Transverse colon (tissue), 4 donors: ENCODE results near the gene ARL5B. TPM values are rescaled to one million over a fixed set of nuclear protein-coding genes. Genes with fewer than 3 reads are reported as not detected.
"Not testable (repeated sequence)": the region's sequence is repeated elsewhere in the genome, so short reads cannot be mapped to it uniquely, and the experiment has no call there.

Experiments used
- DNase-seq: peaks from one replicate; pipeline ENCODE4 v3.0.0-alpha.2; 2019
- H3K27ac ChIP-seq, 4 donors: fragments of 200-600 bp; sonication (generic); 2 replicates each; pipeline ENCODE4 v1.5.1; 2016 to 2018; ENCODE audit warnings: inconsistent platforms in 4 of 4
- H3K27me3 ChIP-seq: fragments of 200-600 bp; sonication (generic); 2 replicates; pipeline ENCODE4 v1.5.1; 2017; ENCODE audit warnings: inconsistent platforms
- H3K36me3 ChIP-seq, 4 donors: fragments of 200-600 bp; sonication (generic); 2 replicates each; pipeline ENCODE4 v1.5.1; 2017 to 2019; ENCODE audit warnings: inconsistent platforms in 4 of 4
- H3K4me1 ChIP-seq, 4 donors: fragments of 200-600 bp; sonication (generic); 2 replicates each; pipeline ENCODE4 v1.5.1; 2017 to 2020; ENCODE audit warnings: inconsistent platforms in 4 of 4
- H3K4me3 ChIP-seq, 4 donors: fragments of 200-600 bp; sonication (generic); 1 replicate in 1 of 4; 2 replicates in 3 of 4; pipeline versions ENCODE4 v1.5.1 to v1.6.1; 2017 to 2019; ENCODE audit warnings: inconsistent platforms in 4 of 4
- H3K9me3 ChIP-seq, 2 donors: fragments of 200-600 bp; sonication (generic); 2 replicates each; pipeline ENCODE4 v1.5.1; 2017 to 2019; ENCODE audit warnings: inconsistent platforms in 2 of 2
- CTCF ChIP-seq, 5 experiments: fragments of 200-600 bp in 3 of 5; fragments of 450-650 bp in 2 of 5; sonication (generic) in 3 of 5; IDR thresholded peaks; 1 replicate in 2 of 5; 2 replicates in 3 of 5; pipeline ENCODE4 v1.5.1; 2016 to 2017; ENCODE audit warnings: antibody characterized with exemption in 5 of 5, inconsistent platforms in 3 of 5, mild to moderate bottlenecking in 2 of 5, moderate library complexity in 1 of 5
- EP300 ChIP-seq: sonication (generic); formaldehyde crosslinking; IDR thresholded peaks from one replicate; pipeline ENCODE4 v1.6.1; 2017; ENCODE audit warnings: antibody characterized with exemption, low read depth
- POLR2A ChIP-seq: fragments of 450-650 bp; IDR thresholded peaks from one replicate; pipeline ENCODE4 v1.6.1; 2016; ENCODE audit warnings: antibody characterized with exemption, mild to moderate bottlenecking, moderate library complexity
- POLR2AphosphoS5 ChIP-seq, 3 donors: sonication (generic); formaldehyde crosslinking; IDR thresholded peaks; one replicate each; pipeline ENCODE4 v1.6.1; 2016; ENCODE audit warnings: antibody characterized with exemption in 3 of 3
- WGBS, 2 donors: methylation state at CpG; one replicate each; pipeline ENCODE4 v1.1.5; 2018; ENCODE audit warnings: low coverage in 1 of 2; 5-methylcytosine and 5-hydroxymethylcytosine counted together
- in situ Hi-C, 4 donors: fragments of 200-750 bp; cut with MboI; loops; one replicate each; pipeline versions ENCODE4 v1.15.0 to v1.15.1; 2017; ENCODE audit warnings: low sequenced_read_pairs in 3 of 4, low pct_ligation_motif_present in 1 of 4, low pct_unique_long_range_greater_than_20kb in 1 of 4
- intact Hi-C: fragments of 100-400 bp; cut with DNase I; formaldehyde crosslinking; loops from one replicate; pipeline ENCODE4 v1.15.1; 2023; ENCODE audit warnings: low total_unique reads
- total RNA-seq, 4 donors: library from RNA; depleted of rRNA; stranded (reverse); fragments of >200 nt; gene quantifications; one replicate each; pipeline ENCODE4 v1.1.0, GENCODE V29; 2016

Gene ARL5B
- total RNA-seq, 4 donors from 2014 or later: 15.8 to 24.1 (median 18.7) TPM

- 56% methylated on average over 3 of the region's 3 CpGs for WGBS, 2 donors
- intact Hi-C loops: no loop called here
- TF ChIP-seq POLR2AphosphoS5 (IDR thresholded peaks at IDR 0.05): no peak
- TF ChIP-seq EP300: no peak
- TF ChIP-seq POLR2A: no peak
- TF ChIP-seq CTCF (IDR thresholded peaks at IDR 0.05): no peak
- Histone ChIP-seq H3K36me3 (no peaks in the 10 kb centered on the region), H3K27me3 (no peaks in the 10 kb centered on the region), H3K9me3 (no peaks in the 10 kb centered on the region), H3K27ac (no peak overlapping the region), H3K4me1 (peaks cover 0 to 4% (median 0%) of the 10 kb centered on the region in 4 donors), H3K4me3 (no peak overlapping the region)
- no peak for DNase-seq
- in situ Hi-C loops: loop anchor here in 1 of 4 donors (25.0 kb wide), 1 partner anchor 104 kb away; no protein-coding TSS in a partner anchor
Measured at GRCh38 chr10:18616337-18616736, 42.9 kb upstream of the ARL5B start.

GRCh38 chr10:18619016-18619415 is 40.2 kb upstream of the ARL5B start:
- in situ Hi-C loops (loop anchor here in 1 of 4 donors (25.0 kb wide), 1 partner anchor 107 kb away; no protein-coding TSS in a partner anchor), intact Hi-C loops (no loop called here)
- Histone ChIP-seq H3K36me3 (no peaks in the 10 kb centered on the region), H3K27ac (no peak overlapping the region), H3K4me3 (no peak overlapping the region), H3K9me3 (no peaks in the 10 kb centered on the region), H3K4me1 (no peaks in the 10 kb centered on the region), H3K27me3 (no peaks in the 10 kb centered on the region)
- 95 to 100% methylated on average over 2 to 3 of the region's 3 CpGs for whole genome bisulfite sequencing, 2 donors
- TF ChIP-seq EP300 (no peak), POLR2A (no peak), POLR2AphosphoS5 (IDR thresholded peaks at IDR 0.05) (no peak), CTCF (IDR thresholded peaks at IDR 0.05) (no peak)
- no peak for DNase-seq

GRCh38 chr10:18620856-18621255 is 38.4 kb upstream of the ARL5B start:
- no peaks in the 10 kb centered on the region for H3K36me3 ChIP-seq
- TF ChIP-seq CTCF (IDR thresholded peaks at IDR 0.05) (no peak), POLR2AphosphoS5 (IDR thresholded peaks at IDR 0.05) (no peak), EP300 (no peak), POLR2A (no peak)
- in situ Hi-C loops (loop anchor here in 1 of 4 donors (25.0 kb wide), 1 partner anchor 109 kb away; no protein-coding TSS in a partner anchor), intact Hi-C loops (no loop called here)
- H3K9me3 ChIP-seq: no peaks in the 10 kb centered on the region
- peaks cover 0 to 1% (median 0%) of the 10 kb centered on the region in 4 donors for H3K4me1 ChIP-seq
- H3K4me3 ChIP-seq: no peak overlapping the region
- no peak overlapping the region for H3K27ac ChIP-seq
- DNase-seq: no peak
- no peaks in the 10 kb centered on the region for H3K27me3 ChIP-seq

GRCh38 chr10:18623671-18624070 is 35.6 kb upstream of the ARL5B start:
- H3K4me1 ChIP-seq: peaks cover 0 to 15% (median 4%) of the 10 kb centered on the region in 4 donors
- H3K4me3 ChIP-seq, intact Hi-C loops, H3K9me3 ChIP-seq, H3K27me3 ChIP-seq, H3K36me3 ChIP-seq, DNase-seq, H3K27ac ChIP-seq: not testable (repeated sequence)
- WGBS, 2 donors: 91% methylated on average over 1 of the region's 1 CpG; no CpG with 5 or more reads in 1 of the 2 donors
- in situ Hi-C loops: loop anchor here in 1 of 4 donors (25.0 kb wide), 1 partner anchor 111 kb away; no protein-coding TSS in a partner anchor

- TF ChIP-seq POLR2A (no peak), CTCF (IDR thresholded peaks at IDR 0.05) (no peak), POLR2AphosphoS5 (IDR thresholded peaks at IDR 0.05) (no peak), EP300 (no peak)
- intact Hi-C loops: no loop called here
- Histone ChIP-seq H3K4me1 (peaks cover 0 to 15% (median 4%) of the 10 kb centered on the region in 4 donors), H3K9me3 (no peaks in the 10 kb centered on the region), H3K36me3 (no peaks in the 10 kb centered on the region), H3K27me3 (no peaks in the 10 kb centered on the region), H3K4me3 (no peak overlapping the region), H3K27ac (peak overlapping the region in 1 of 4 donors; percentile 85)
- WGBS, 2 donors: 53 to 73% methylated on average over 5 of the region's 5 CpGs
- DNase-seq: no peak
- in situ Hi-C loops: no loop called here
Measured at GRCh38 chr10:18625886-18626285, 33.3 kb upstream of the ARL5B start.
